NCI-H1417 treated with DMSO at 0.1 percent for 48 hours (cell line): ENCODE results near the gene RPS23.
"Not testable (repeated sequence)": the region's sequence is repeated elsewhere in the genome, so short reads cannot be mapped to it uniquely, and the experiment has no call there.

Experiments
- DNase-seq: peaks from one replicate; lab custom pipeline; 2025; lab: John Stamatoyannopoulos, UW

RPS23 gene

DNA sequence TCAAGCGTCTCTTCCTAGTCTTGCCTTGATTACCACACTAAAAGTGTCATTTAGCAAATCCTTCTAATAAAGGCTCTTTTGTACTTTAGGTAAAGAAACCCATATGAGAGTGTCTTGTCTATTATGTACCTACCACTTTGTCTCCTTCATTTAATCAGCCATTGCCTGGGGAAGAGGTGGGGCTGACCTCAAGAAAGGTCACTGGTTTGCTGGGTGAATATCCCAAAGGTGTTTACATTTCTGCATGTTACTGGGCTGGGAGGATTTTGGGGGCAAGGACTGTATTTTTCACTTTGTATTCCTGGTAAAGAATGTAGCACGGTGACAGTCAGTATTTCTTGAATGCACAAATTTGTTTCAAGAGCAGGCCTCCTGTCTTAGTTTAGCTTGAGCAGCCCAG is 11.9 kb upstream of the RPS23 start:
- no peak for DNase-seq

DNA sequence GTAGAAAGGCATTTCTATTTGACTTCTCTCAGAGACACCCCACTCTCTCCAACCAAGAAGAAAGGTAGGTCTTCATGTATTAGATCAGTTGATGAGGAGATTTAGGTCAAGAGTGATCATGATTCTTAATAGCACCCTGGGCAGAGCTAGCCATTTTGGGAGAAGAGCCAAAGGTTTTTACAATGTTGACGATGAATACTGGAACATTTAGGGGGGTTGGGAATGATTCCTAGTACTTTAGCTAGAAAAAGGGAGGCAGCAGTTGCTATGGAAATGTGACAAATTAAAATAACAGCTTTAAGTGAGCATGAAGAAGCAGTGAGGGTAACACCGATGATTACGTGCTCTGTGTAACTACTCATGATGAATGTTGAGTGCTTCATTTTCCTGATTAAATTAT is 9.5 kb upstream of the RPS23 start:
- no peak for DNase-seq

- DNase-seq: no peak
These were observed 7.1 kb upstream of the RPS23 start for GRCh38 chr5:82285206-82285605.

DNA sequence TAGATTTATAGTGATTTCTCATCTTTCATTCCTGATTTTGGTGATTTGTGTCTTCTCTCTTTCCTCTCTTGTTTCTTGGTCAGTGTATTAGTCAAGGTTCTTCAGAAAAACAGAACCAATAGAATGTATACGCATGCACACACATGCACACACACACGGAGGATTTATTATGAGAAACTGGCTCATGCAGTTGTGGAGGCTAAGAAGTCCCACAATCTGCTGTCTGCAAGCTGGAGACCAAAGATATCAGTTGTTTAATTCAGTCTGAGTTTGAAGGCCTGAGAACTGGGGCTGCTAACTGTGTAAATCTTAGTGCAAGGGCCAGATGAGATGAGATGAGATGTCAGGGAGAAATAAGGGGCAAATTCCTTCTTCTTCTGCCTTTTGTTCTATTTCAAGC is 5.7 kb upstream of the RPS23 start:
- DNase-seq: no peak

DNA sequence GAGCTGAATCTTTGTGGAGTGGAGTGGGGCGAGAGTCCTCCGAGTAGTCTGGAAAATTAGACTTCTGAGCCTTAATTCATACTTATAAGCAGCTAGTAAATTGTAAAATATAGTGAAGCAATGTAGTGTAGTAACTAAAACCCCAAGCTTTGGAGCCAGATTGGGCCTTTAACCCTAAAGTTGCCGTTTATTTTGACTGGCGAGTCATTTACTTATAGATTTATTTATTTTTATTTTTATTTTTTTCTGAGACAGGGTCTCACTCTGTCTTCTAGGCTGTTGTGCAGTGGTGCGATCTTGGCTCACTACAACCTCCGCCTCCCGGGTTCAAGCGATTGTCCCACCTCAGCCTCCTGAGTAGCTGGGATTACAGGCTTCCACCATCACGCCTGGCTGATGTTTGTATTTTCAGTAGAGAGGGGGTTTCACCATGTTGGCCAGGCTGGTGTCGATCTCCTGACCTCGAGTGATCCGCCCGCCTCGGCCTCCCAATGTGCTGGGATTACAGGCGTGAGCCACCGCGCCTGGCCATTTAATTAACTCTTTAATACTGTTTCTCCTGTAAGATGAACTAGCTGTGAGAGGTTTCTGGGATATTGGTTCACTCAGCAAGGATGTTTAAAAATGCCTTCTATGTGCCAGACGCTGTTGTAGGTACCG is 687 bp upstream of the RPS23 start:
- DNase-seq: no peak

DNA sequence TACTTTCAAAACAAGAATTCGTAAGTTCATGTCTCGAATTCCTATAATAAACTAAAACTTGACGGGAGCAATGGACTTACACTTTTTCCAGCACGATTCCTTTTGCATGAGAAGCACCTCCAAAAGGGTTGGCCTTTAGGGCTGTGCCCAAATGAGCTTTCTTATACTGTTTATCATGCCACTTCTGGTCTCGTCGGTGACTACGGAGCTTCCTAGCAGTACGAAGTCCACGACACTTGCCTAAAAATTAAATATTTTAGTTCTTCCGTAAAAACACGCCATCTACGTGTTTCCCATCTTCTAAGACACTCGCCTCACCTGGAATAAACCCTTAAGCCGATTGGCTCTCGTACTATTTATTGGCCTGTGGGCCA is 554 bp downstream of the RPS23 start:
- no peak for DNase-seq

GRCh38 chr5:82276800-82277612 is 1.1 kb downstream of the RPS23 start:
- DNase-seq: no peak

GRCh38 chr5:82275216-82275664 is 2.9 kb downstream of the RPS23 start:
- DNase-seq: no peak

GRCh38 chr5:82274343-82275211 is 3.6 kb downstream of the RPS23 start:
- DNase-seq: no peak

DNA sequence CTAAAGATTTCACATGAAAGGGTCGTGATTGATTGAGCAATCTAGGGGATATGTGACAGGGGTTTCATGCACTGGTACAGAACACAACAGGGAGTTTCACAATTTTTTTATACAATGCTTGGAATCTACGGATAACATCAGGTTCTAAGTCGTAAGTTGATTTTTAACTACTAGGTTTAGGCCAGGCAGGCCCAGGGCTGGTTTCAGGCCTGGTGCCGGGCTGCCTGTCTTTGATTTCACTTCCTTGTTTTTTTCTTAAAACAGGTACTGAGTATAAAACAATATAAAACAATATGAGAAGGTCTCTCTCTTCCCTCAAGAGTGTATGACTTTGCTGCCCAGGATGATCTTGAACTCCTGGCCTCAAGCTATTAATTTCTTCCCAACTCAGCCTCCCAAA is 4.7 kb downstream of the RPS23 start:
- DNase-seq: not testable (repeated sequence)

- not testable (repeated sequence) for DNase-seq
These were observed 5.4 kb downstream of the RPS23 start for GRCh38 chr5:82272571-82273356.

DNA sequence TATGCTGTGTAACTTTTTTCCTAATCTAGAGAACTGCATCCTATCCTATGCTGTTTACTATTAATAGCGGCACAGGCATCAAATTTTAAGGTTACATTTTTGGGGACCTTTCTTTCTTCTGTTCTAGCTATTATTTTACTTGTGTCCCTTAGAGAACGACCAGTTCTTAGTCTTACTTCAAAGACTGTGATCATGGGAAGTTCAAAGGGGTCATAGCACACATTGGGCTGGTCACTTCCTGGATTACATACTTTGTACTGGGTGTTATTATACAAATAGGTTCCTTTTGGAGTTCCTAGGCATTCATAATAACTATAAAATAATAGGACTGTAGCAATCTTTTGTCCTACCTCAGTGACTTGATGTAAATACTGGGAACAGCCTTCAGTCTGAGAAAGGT is 8.8 kb downstream of the RPS23 start:
- DNase-seq: not testable (repeated sequence)

- not testable (repeated sequence) for DNase-seq
These were observed 10.7 kb downstream of the RPS23 start for GRCh38 chr5:82267297-82267933.

GRCh38 chr5:82265047-82265446 is 13.1 kb downstream of the RPS23 start:
- no peak for DNase-seq

- no peak for DNase-seq
These were observed 18.9 kb downstream of the RPS23 start for GRCh38 chr5:82259172-82259800.

GRCh38 chr5:82257729-82258128 is 20.4 kb downstream of the RPS23 start:
- DNase-seq: no peak

GRCh38 chr5:82257247-82257646 is 20.9 kb downstream of the RPS23 start:
- DNase-seq: no peak

DNA sequence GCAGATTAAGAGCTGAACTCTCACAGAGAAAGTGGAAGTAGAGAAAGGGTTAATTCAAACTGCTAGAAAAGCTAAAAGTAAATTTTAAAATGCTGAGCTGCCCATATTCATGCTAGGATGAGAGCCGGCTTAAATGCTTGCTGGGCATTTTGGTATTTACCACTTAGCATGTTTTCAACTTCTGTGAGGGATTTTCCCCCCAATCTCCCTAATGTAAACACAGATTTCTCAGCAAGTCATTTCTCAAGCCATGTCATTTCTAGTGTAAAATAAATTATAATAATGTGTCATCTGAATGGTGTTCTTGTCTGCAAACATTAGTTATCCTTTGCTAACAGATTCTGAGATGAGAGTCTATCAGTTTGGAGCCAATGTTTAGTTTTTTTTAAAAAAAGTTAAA is 22.3 kb downstream of the RPS23 start:
- no peak for DNase-seq

GRCh38 chr5:82252744-82253143 is 25.4 kb downstream of the RPS23 start:
- DNase-seq: no peak

- DNase-seq: no peak
These were observed 31.1 kb downstream of the RPS23 start for GRCh38 chr5:82246960-82247574.
